ENCODE measurements around the gene PDE3B.
"Not testable (repeated sequence)": the region's sequence is repeated elsewhere in the genome, so short reads cannot be mapped to it uniquely, and the experiment has no call there.

Gene PDE3B

GRCh38 chr11:14750911-14751310, 107.3 kb downstream of the PDE3B start:
- no peak for DNase-seq

GRCh38 chr11:14751975-14752407, 108.4 kb downstream of the PDE3B start:
- DNase-seq = peak in 1 of 6 experiments; percentile 5

GRCh38 chr11:14755140-14755539, 111.5 kb downstream of the PDE3B start:
- no peak for DNase-seq

- DNase-seq = no peak
These were observed 112.7 kb downstream of the PDE3B start for GRCh38 chr11:14756349-14756748.

- DNase-seq = not testable (repeated sequence)
These were observed 115.9 kb downstream of the PDE3B start for GRCh38 chr11:14759300-14760012.

GRCh38 chr11:14764179-14764578, 120.6 kb downstream of the PDE3B start:
- DNase-seq = peak in 1 of 6 experiments; percentile 17

- DNase-seq = peak in 5 of 6 experiments; percentile 32 to 91 (median 90)
These were observed 121.2 kb downstream of the PDE3B start for GRCh38 chr11:14764579-14765527.

GRCh38 chr11:14766585-14766984, 123.0 kb downstream of the PDE3B start:
- DNase-seq = no peak

- peak in 3 of 6 experiments; percentile 14 to 49 (median 39) for DNase-seq
These were observed 125.1 kb downstream of the PDE3B start for GRCh38 chr11:14768526-14769188.

GRCh38 chr11:14773755-14774154, 130.2 kb downstream of the PDE3B start:
- peak in 3 of 6 experiments; percentile 27 to 43 (median 32) for DNase-seq

GRCh38 chr11:14774721-14775120, 131.1 kb downstream of the PDE3B start:
- no peak for DNase-seq

GRCh38 chr11:14775897-14776296, 132.3 kb downstream of the PDE3B start:
- no peak for DNase-seq

- peak in 3 of 6 experiments; percentile 11 to 24 (median 23) for DNase-seq
These were observed 134.9 kb downstream of the PDE3B start for GRCh38 chr11:14778460-14778859.

- DNase-seq = peak in 1 of 6 experiments; percentile 5
These were observed 140.2 kb downstream of the PDE3B start for GRCh38 chr11:14783788-14784187.

GRCh38 chr11:14784230-14784629, 140.6 kb downstream of the PDE3B start:
- DNase-seq = no peak

- DNase-seq = peak in 3 of 6 experiments; percentile 7 to 39 (median 33)
These were observed 146.4 kb downstream of the PDE3B start for GRCh38 chr11:14789879-14790484.

GRCh38 chr11:14793546-14793945, 149.9 kb downstream of the PDE3B start:
- DNase-seq = no peak

GRCh38 chr11:14796028-14796427, 152.4 kb downstream of the PDE3B start:
- not testable (repeated sequence) for DNase-seq

GRCh38 chr11:14803846-14804245, 160.2 kb downstream of the PDE3B start:
- no peak for DNase-seq

- DNase-seq = no peak
These were observed 165.9 kb downstream of the PDE3B start for GRCh38 chr11:14809466-14809865.

- DNase-seq = no peak
These were observed 169.2 kb downstream of the PDE3B start for GRCh38 chr11:14812757-14813156.

GRCh38 chr11:14813516-14813915, 169.9 kb downstream of the PDE3B start:
- DNase-seq = no peak

GRCh38 chr11:14818779-14819178, 175.2 kb downstream of the PDE3B start:
- DNase-seq = no peak

All from stimulated activated naive CD4-positive, alpha-beta T cell (primary cell).